Glutamatergic neuron (in vitro differentiated cells): ENCODE data around the gene CACNB3. TPM values are rescaled to one million over a fixed set of nuclear protein-coding genes. Genes with fewer than 3 reads are reported as not detected.

Experiments
- DNase-seq: peaks from one replicate; pipeline ENCODE4 v3.0.0; 2022
- H3K27ac Mint-ChIP-seq: one replicate; pipeline ENCODE4 v1.8.0; 2020; ENCODE audit warnings: mild to moderate bottlenecking, mixed read lengths, inconsistent platforms; ENCODE audit not compliant: unreplicated experiment
- H3K27me3 Mint-ChIP-seq: one replicate; pipeline ENCODE4 v1.8.0; 2020; ENCODE audit warnings: mild to moderate bottlenecking, moderate library complexity, mixed read lengths, inconsistent platforms; ENCODE audit not compliant: unreplicated experiment
- H3K36me3 Mint-ChIP-seq: one replicate; pipeline ENCODE4 v1.8.0; 2020; ENCODE audit warnings: mild to moderate bottlenecking, mixed read lengths, inconsistent platforms; ENCODE audit not compliant: unreplicated experiment
- H3K4me1 Mint-ChIP-seq: one replicate; pipeline ENCODE4 v1.8.0; 2020; ENCODE audit warnings: mild to moderate bottlenecking, low read depth, mixed read lengths, inconsistent platforms; ENCODE audit not compliant: unreplicated experiment
- H3K4me3 Mint-ChIP-seq: one replicate; pipeline ENCODE4 v1.8.0; 2020; ENCODE audit warnings: mild to moderate bottlenecking, mixed read lengths, inconsistent platforms; ENCODE audit not compliant: unreplicated experiment
- H3K9me3 Mint-ChIP-seq: one replicate; pipeline ENCODE4 v1.8.0; 2020; ENCODE audit warnings: mild to moderate bottlenecking, moderate library complexity, mixed read lengths, inconsistent platforms; ENCODE audit not compliant: unreplicated experiment
- CTCF ChIP-seq: fragments of 200-600 bp; sonication (generic); IDR thresholded peaks from one replicate; pipeline ENCODE4 v1.5.0; 2021; ENCODE audit not compliant: partially characterized antibody, unreplicated experiment
- total RNA-seq: library from RNA; stranded (reverse); fragmentation: NEBNext Ultra II Directional; extraction: Animal tissue kit (Norgen Biotek cat#: 25700); gene quantifications from one replicate; pipeline ENCODE4 v1.2.1, GENCODE V29; 2021; ENCODE audit not compliant: unreplicated experiment

The CACNB3 gene
- total RNA-seq, 1 donor from 2014 or later, result 155 TPM

GRCh38 chr12:48807981-48808380 is 10.3 kb upstream of the CACNB3 start:
- Mint-ChIP-seq H3K36me3 (no peaks in the 10 kb centered on the region), H3K4me1 (peaks cover 13% of the 10 kb centered on the region), H3K4me3 (no peak overlapping the region), H3K9me3 (peaks cover 7% of the 10 kb centered on the region), H3K27ac (no peak overlapping the region), H3K27me3 (peaks cover 10% of the 10 kb centered on the region)
- no peak for DNase-seq
- TF ChIP-seq CTCF, result no peak

- H3K4me1 Mint-ChIP-seq, result peaks cover 19% of the 10 kb centered on the region
- H3K27me3 Mint-ChIP-seq, result peaks cover 10% of the 10 kb centered on the region
- no peak for TF ChIP-seq CTCF
Observed at GRCh38 chr12:48810903-48811431, 7.3 kb upstream of the CACNB3 start.

GRCh38 chr12:48811437-48812090 is 6.7 kb upstream of the CACNB3 start:
- Mint-ChIP-seq H3K9me3 (peaks cover 12% of the 10 kb centered on the region), H3K36me3 (no peaks in the 10 kb centered on the region), H3K4me3 (no peak overlapping the region), H3K27ac (no peak overlapping the region), H3K4me1 (peaks cover 24% of the 10 kb centered on the region), H3K27me3 (peaks cover 14% of the 10 kb centered on the region)
- TF ChIP-seq CTCF, result no peak
- DNase-seq, result no peak

More at GRCh38 chr12:48810903-48811431, 7.3 kb upstream of the CACNB3 start:
- no peaks in the 10 kb centered on the region for H3K36me3 Mint-ChIP-seq
- peaks cover 8% of the 10 kb centered on the region for H3K9me3 Mint-ChIP-seq
- H3K27ac Mint-ChIP-seq, result no peak overlapping the region
- DNase-seq, result no peak
- H3K4me3 Mint-ChIP-seq, result no peak overlapping the region

GRCh38 chr12:48812389-48812788 is 5.9 kb upstream of the CACNB3 start:
- no peak for DNase-seq
- TF ChIP-seq CTCF, result no peak
- peaks cover 18% of the 10 kb centered on the region for H3K27me3 Mint-ChIP-seq
- H3K4me1 Mint-ChIP-seq, result peaks cover 30% of the 10 kb centered on the region
- no peak overlapping the region for H3K4me3 Mint-ChIP-seq
- peaks cover 4% of the 10 kb centered on the region for H3K36me3 Mint-ChIP-seq
- peaks cover 15% of the 10 kb centered on the region for H3K9me3 Mint-ChIP-seq
- H3K27ac Mint-ChIP-seq, result no peak overlapping the region

- Mint-ChIP-seq H3K27me3 (peaks cover 18% of the 10 kb centered on the region), H3K36me3 (peaks cover 4% of the 10 kb centered on the region), H3K4me1 (peaks cover 31% of the 10 kb centered on the region), H3K9me3 (peaks cover 15% of the 10 kb centered on the region), H3K27ac (no peak overlapping the region), H3K4me3 (peak overlapping the region; percentile 95)
- no peak for TF ChIP-seq CTCF
- no peak for DNase-seq
Observed at GRCh38 chr12:48813465-48814261, 4.6 kb upstream of the CACNB3 start.
